GM12878 (cell line): Measurements from ENCODE around the gene COL13A1. TPM values are rescaled to one million over a fixed set of nuclear protein-coding genes. Genes with fewer than 3 reads are reported as not detected.

Source experiments
- ATAC-seq: fragments of 200-7000 bp; cut with Tn5 transposase; 3 replicates; pipeline ENCODE4 v1.9.1; 2020; ENCODE audit warnings: mild to moderate bottlenecking, moderate library complexity
- BruUV-seq: library from RNA; stranded (reverse); fragments of 400-500 nt; replicated peaks from 2 replicates; lab custom pipeline; 2021; lab: Mats Ljungman, UMichigan
- CTCF ChIA-PET: fragments of 300-600 bp; sonication (Branson Sonifier 250); formaldehyde crosslinking; extraction: SDS; loops from one replicate; lab custom pipeline; 2021; ENCODE audit warnings: inconsistent platforms; lab: Yijun Ruan, JAX
- POLR2A ChIA-PET: fragments of 350-600 bp; formaldehyde crosslinking; extraction: SDS; loops from one replicate; lab custom pipeline; 2021; ENCODE audit warnings: inconsistent platforms; lab: Charles Lee
- RAD21 ChIA-PET: fragments of 300-600 bp; sonication (Branson Sonifier 250); formaldehyde crosslinking; loops from one replicate; lab custom pipeline; 2023; ENCODE audit warnings: antibody characterized with exemption; ENCODE audit not compliant: unreplicated experiment; lab: Charles Lee
- SMC1A ChIA-PET: fragments of 300-600 bp; sonication (Branson Sonifier 250); formaldehyde crosslinking; loops from one replicate; lab custom pipeline; 2023; ENCODE audit not compliant: unreplicated experiment, uncharacterized antibody; lab: Charles Lee
- DNase-seq: peaks from one replicate; pipeline ENCODE4 v3.0.0-alpha.2; 2011; ENCODE audit warnings: low read depth, low spot score
- FAIRE-seq: peaks from 3 replicates; lab custom pipeline; 2011; peaks lifted over from hg19 to GRCh38; lab: Jason Lieb, UNC
- H2AFZ ChIP-seq: 2 replicates; pipeline ENCODE4 v1.6.0; 2011; ENCODE audit warnings: low read depth, low read length, control low read depth; ENCODE audit not compliant: control insufficient read depth
- H3K27ac ChIP-seq: 2 replicates; pipeline ENCODE4 v1.5.1; 2011; ENCODE audit warnings: control low read depth; ENCODE audit not compliant: control insufficient read depth, insufficient read depth
- H3K27me3 ChIP-seq, 2 experiments: replicated peaks in 1 of 2; 2 replicates each; pipeline versions ENCODE4 v1.6.0 to v1.6.1; 2011; ENCODE audit warnings: low read length in 1 of 2; ENCODE audit not compliant: control insufficient read depth in 2 of 2, insufficient read depth in 2 of 2
- H3K36me3 ChIP-seq, 2 experiments: 2 replicates each; pipeline ENCODE4 v1.5.1; 2011; ENCODE audit warnings: low read length in 1 of 2; ENCODE audit not compliant: control insufficient read depth in 2 of 2, insufficient read depth in 2 of 2
- H3K4me1 ChIP-seq: 2 replicates; pipeline ENCODE4 v1.6.1; 2011; ENCODE audit warnings: mild to moderate bottlenecking, low read length, moderate library complexity, mixed read lengths; ENCODE audit not compliant: control insufficient read depth, insufficient read depth
- H3K4me2 ChIP-seq: 2 replicates; pipeline ENCODE4 v1.6.0; 2011; ENCODE audit warnings: control low read depth; ENCODE audit not compliant: control insufficient read depth, insufficient read depth
- H3K4me3 ChIP-seq: fragments of 200-600 bp; sonication (generic); 2 replicates; pipeline ENCODE4 v1.5.1; 2016
- H3K79me2 ChIP-seq: 2 replicates; pipeline ENCODE4 v1.6.0; 2011; ENCODE audit warnings: low read length; ENCODE audit not compliant: control insufficient read depth, insufficient read depth
- H3K9ac ChIP-seq: 2 replicates; pipeline ENCODE4 v1.8.0; 2011; ENCODE audit warnings: low read length, control low read depth, mixed read lengths; ENCODE audit not compliant: control insufficient read depth, insufficient read depth
- H3K9me3 ChIP-seq: replicated peaks from 3 replicates; pipeline ENCODE4 v1.5.1; 2011; ENCODE audit warnings: mild to moderate bottlenecking, low read length; ENCODE audit not compliant: control insufficient read depth, insufficient read depth
- H4K20me1 ChIP-seq: 2 replicates; pipeline ENCODE4 v1.6.0; 2011; ENCODE audit not compliant: control insufficient read depth, insufficient read depth
- ETV6 ChIP-seq, 2 experiments: fragments of 450-650 bp in 1 of 2; IDR thresholded peaks in 1 of 2; conservative IDR thresholded peaks in 1 of 2; 2 replicates each; pipeline ENCODE4 v1.6.1; 2014; ENCODE audit warnings: antibody characterized with exemption in 1 of 2, borderline replicate concordance in 1 of 2, low read depth in 1 of 2, mild to moderate bottlenecking in 1 of 2, moderate library complexity in 1 of 2
- FOXM1 ChIP-seq: IDR thresholded peaks from 2 replicates; pipeline ENCODE4 v1.6.1; 2012; ENCODE audit warnings: low read depth, mild to moderate bottlenecking, inconsistent platforms, low read length, moderate library complexity
- GATAD2B ChIP-seq: fragments of 450-650 bp; conservative IDR thresholded peaks from 2 replicates; pipeline ENCODE4 v1.6.1; 2017; ENCODE audit warnings: low read depth, mild to moderate bottlenecking, moderate library complexity
- IRF4 ChIP-seq: IDR thresholded peaks from 2 replicates; pipeline ENCODE4 v1.6.1; 2011; ENCODE audit warnings: low read depth, low read length
- NFIC ChIP-seq: IDR thresholded peaks from 2 replicates; pipeline ENCODE4 v1.6.1; 2012; ENCODE audit warnings: low read depth, mild to moderate bottlenecking, inconsistent platforms, low read length, moderate library complexity
- NR2F1 ChIP-seq: fragments of 450-650 bp; conservative IDR thresholded peaks from 2 replicates; pipeline ENCODE4 v1.6.1; 2017; ENCODE audit warnings: mild to moderate bottlenecking
- RUNX3 ChIP-seq: IDR thresholded peaks from 2 replicates; pipeline ENCODE4 v1.6.1; 2012; ENCODE audit warnings: low read length, inconsistent platforms
- SIX5 ChIP-seq: IDR thresholded peaks from 2 replicates; pipeline ENCODE4 v1.6.1; 2011; ENCODE audit warnings: mild to moderate bottlenecking, low read depth, low read length, moderate library complexity; ENCODE audit not compliant: severe bottlenecking
- SMAD1 ChIP-seq: fragments of 450-650 bp; IDR thresholded peaks from 2 replicates; pipeline ENCODE4 v1.6.1; 2018; ENCODE audit warnings: mild to moderate bottlenecking, low read depth; ENCODE audit not compliant: partially characterized antibody
- SMARCA5 ChIP-seq: fragments of 450-650 bp; IDR thresholded peaks from 2 replicates; pipeline ENCODE4 v1.6.1; 2017; ENCODE audit warnings: mild to moderate bottlenecking
- WGBS: methylation state at CpG from one replicate; pipeline ENCODE4 v1.1.6; 2016; ENCODE audit warnings: low lambda C conversion rate; ENCODE audit not compliant: insufficient replicate concordance, insufficient coverage; ENCODE audit errors: missing lambda C conversion rate; 5-methylcytosine and 5-hydroxymethylcytosine counted together
- in situ Hi-C: fragments of 300-500 bp; cut with MboI; formaldehyde crosslinking; loops from 9 replicates; pipeline ENCODE4 v1.14.3; 2018; ENCODE audit warnings: mixed read lengths
- intact Hi-C: fragments of 100-400 bp; cut with micrococcal nuclease; formaldehyde crosslinking; loops from one replicate; pipeline ENCODE4 v1.14.2; 2022; ENCODE audit not compliant: unreplicated experiment
- polyA plus RNA-seq, 11 experiments: library from polyadenylated mRNA; depleted of rRNA in 4 of 11; unstranded in 6 of 11; stranded (reverse) in 5 of 11; fragments of >200 nt; fragmentation: Nextera tagmentation in 4 of 11; fragmentation: Illumina TruSeq in 1 of 11; extraction: Ambion mirVana in 4 of 11; extraction: Trizol in 1 of 11; gene quantifications; 1 replicate in 1 of 11; 2 replicates in 10 of 11; pipeline versions ENCODE4 v1.2.1 to v1.2.3, GENCODE V29; 2011 to 2016; ENCODE audit warnings: inconsistent platforms in 2 of 11, missing spikeins in 2 of 11, low read depth in 1 of 11
- total RNA-seq, 4 experiments: library from RNA; depleted of rRNA in 3 of 4; stranded (reverse); fragments of >200 nt in 3 of 4; fragmentation: Illumina TruSeq in 1 of 4; extraction: Trizol in 1 of 4; gene quantifications; 2 replicates each; pipeline versions ENCODE4 v1.2.1 to v1.2.3, GENCODE V29; 2013 to 2021
- TF ChIP-seq, protein P1 (sequence below): fragments of 450-650 bp; IDR thresholded peaks from 2 replicates; pipeline ENCODE4 v1.6.1; 2017; ENCODE audit warnings: mild to moderate bottlenecking

The COL13A1 gene
- total and polyA plus RNA-seq, 10 of the 15 experiments (the other 5 are each of a cell fraction or from before 2014, with no cell fraction given): 0.03 to 0.15 (median 0.05) TPM; not detected in 7

DNA sequence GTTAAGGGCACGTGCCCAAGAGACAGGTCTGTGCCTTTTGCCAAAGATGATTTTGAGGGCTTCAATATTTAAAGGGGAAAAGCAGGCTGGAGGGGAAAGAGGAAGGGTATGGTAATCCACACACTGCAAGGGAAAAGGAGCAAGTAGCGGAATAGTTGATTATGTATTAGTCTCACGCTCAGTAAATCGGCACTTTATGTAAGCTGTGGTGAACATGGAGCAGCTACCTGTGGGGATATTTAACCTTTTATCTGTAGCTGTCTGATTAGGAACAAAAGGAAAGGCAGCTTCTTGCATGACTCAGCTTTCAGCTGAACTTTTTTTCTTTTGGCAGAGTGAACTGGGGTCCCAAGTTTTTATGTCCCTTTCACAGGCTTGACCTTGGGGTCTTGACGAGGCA is 123.4 kb downstream of the COL13A1 start:
- Histone ChIP-seq H3K4me2 (no peak overlapping the region), H3K79me2 (no peaks in the 10 kb centered on the region), H3K4me3 (no peak overlapping the region)
- WGBS: 24% methylated on average over 5 of the region's 5 CpGs
- TF ChIP-seq NR2F1: no peak
- TF ChIP-seq SMAD1: no peak
- TF ChIP-seq RUNX3: no peak
- no peak for TF ChIP-seq FOXM1
- TF ChIP-seq NFIC: no peak
- TF ChIP-seq ETV6 (conservative IDR thresholded peaks at IDR 0.05 in 1 of 2, IDR thresholded peaks at IDR 0.05 in 1 of 2; ENCODE audit: borderline replicate concordance in 1 of 2, low read depth in 1 of 2): no peak
- TF ChIP-seq, protein P1, sequence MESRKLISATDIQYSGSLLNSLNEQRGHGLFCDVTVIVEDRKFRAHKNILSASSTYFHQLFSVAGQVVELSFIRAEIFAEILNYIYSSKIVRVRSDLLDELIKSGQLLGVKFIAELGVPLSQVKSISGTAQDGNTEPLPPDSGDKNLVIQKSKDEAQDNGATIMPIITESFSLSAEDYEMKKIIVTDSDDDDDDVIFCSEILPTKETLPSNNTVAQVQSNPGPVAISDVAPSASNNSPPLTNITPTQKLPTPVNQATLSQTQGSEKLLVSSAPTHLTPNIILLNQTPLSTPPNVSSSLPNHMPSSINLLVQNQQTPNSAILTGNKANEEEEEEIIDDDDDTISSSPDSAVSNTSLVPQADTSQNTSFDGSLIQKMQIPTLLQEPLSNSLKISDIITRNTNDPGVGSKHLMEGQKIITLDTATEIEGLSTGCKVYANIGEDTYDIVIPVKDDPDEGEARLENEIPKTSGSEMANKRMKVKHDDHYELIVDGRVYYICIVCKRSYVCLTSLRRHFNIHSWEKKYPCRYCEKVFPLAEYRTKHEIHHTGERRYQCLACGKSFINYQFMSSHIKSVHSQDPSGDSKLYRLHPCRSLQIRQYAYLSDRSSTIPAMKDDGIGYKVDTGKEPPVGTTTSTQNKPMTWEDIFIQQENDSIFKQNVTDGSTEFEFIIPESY: no peak
- TF ChIP-seq IRF4: no peak
- TF ChIP-seq GATAD2B: no peak
- no peak for TF ChIP-seq SIX5
- TF ChIP-seq SMARCA5: no peak
- TF ChIP-seq, all 136 proteins: peak for 0
- Histone ChIP-seq H3K9ac (no peak overlapping the region), H3K27me3 (peaks cover 0 to 2% of the 10 kb centered on the region in 2 experiments; a peak in 2 of 4 replicates), H4K20me1 (no peaks in the 10 kb centered on the region), H2AFZ (no peak overlapping the region), H3K27ac (no peak overlapping the region), H3K36me3 (no peaks in the 10 kb centered on the region), H3K4me1 (no peaks in the 10 kb centered on the region), H3K9me3 (no peaks in the 10 kb centered on the region)
- ChIA-PET POLR2A (interaction anchor here (1.6 kb wide), 1 partner anchor 9 kb away, joined by 3 read pairs; no protein-coding TSS in a partner anchor), RAD21 (no interaction called here), SMC1A (interaction anchor here (1.4 kb wide), 1 partner anchor 9 kb away, joined by 4 read pairs; no protein-coding TSS in a partner anchor), CTCF (interaction anchor here (0.7 to 4.1 kb wide), 3 partner anchors 10 to 81 kb away, joined by 3 to 14 read pairs (median 6); no protein-coding TSS in a partner anchor)
- no peak for DNase-seq
- no peak for ATAC-seq
- BruUV-seq: no TSS peak
- intact Hi-C loops: no loop called here
- in situ Hi-C loops: no loop called here
- no peak for FAIRE-seq
